H9 (cell line): ENCODE results near the gene CCDC159. TPM values are rescaled to one million over a fixed set of nuclear protein-coding genes. Genes with fewer than 3 reads are reported as not detected.

Experiments used
- DNase-seq: peaks from one replicate; pipeline ENCODE4 v3.0.0-alpha.2; 2017
- H2AFZ ChIP-seq: one replicate; pipeline ENCODE4 v1.6.1; 2013; ENCODE audit warnings: mild to moderate bottlenecking, low read length, control low read depth, moderate library complexity
- H2AK5ac ChIP-seq: 2 replicates; pipeline ENCODE4 v1.6.1; 2013; ENCODE audit warnings: low read length, control low read depth, mixed read lengths; ENCODE audit not compliant: insufficient read length
- H2BK120ac ChIP-seq: one replicate; pipeline ENCODE4 v1.6.1; 2013; ENCODE audit warnings: low read depth, mild to moderate bottlenecking, low read length, control low read depth, inconsistent platforms; ENCODE audit not compliant: poor library complexity, severe bottlenecking
- H2BK12ac ChIP-seq: 2 replicates; pipeline ENCODE4 v1.6.1; 2013; ENCODE audit warnings: low read length, control low read depth, mixed read lengths, low read depth; ENCODE audit not compliant: insufficient read length
- H2BK15ac ChIP-seq: 2 replicates; pipeline ENCODE4 v1.6.1; 2013; ENCODE audit warnings: low read depth, low read length, control low read depth
- H2BK20ac ChIP-seq: one replicate; pipeline ENCODE4 v1.6.1; 2013; ENCODE audit warnings: low read depth, mild to moderate bottlenecking, low read length, control low read depth, inconsistent platforms; ENCODE audit not compliant: poor library complexity, severe bottlenecking
- H2BK5ac ChIP-seq: 2 replicates; pipeline ENCODE4 v1.6.1; 2013; ENCODE audit warnings: low read length, control low read depth, mixed read lengths; ENCODE audit not compliant: insufficient read length
- H3K14ac ChIP-seq: 2 replicates; pipeline ENCODE4 v1.6.1; 2013; ENCODE audit warnings: low read length, control low read depth; ENCODE audit not compliant: insufficient read depth
- H3K18ac ChIP-seq: 2 replicates; pipeline ENCODE4 v1.6.1; 2013; ENCODE audit warnings: low read depth, mild to moderate bottlenecking, mixed read lengths, low read length, control low read depth; ENCODE audit not compliant: insufficient read length
- H3K23ac ChIP-seq: 2 replicates; pipeline ENCODE4 v1.6.1; 2013; ENCODE audit warnings: low read length, control low read depth, mixed read lengths, low read depth; ENCODE audit not compliant: insufficient read length
- H3K23me2 ChIP-seq: 2 replicates; pipeline ENCODE4 v1.6.1; 2013; ENCODE audit warnings: low read depth, mild to moderate bottlenecking, mixed read lengths, low read length, control low read depth; ENCODE audit not compliant: insufficient read length, poor library complexity, severe bottlenecking
- H3K27ac ChIP-seq: 2 replicates; pipeline ENCODE4 v1.5.1; 2013; ENCODE audit warnings: low read length, control low read depth, mixed read lengths, low read depth; ENCODE audit not compliant: insufficient read length
- H3K27me3 ChIP-seq: 2 replicates; pipeline ENCODE4 v1.6.1; 2013; ENCODE audit warnings: low read length, control low read depth, inconsistent platforms; ENCODE audit not compliant: insufficient read depth
- H3K4ac ChIP-seq: 2 replicates; pipeline ENCODE4 v1.6.1; 2013; ENCODE audit warnings: low read depth, mild to moderate bottlenecking, control low read depth, inconsistent platforms, low read length, moderate library complexity
- H3K4me1 ChIP-seq: 2 replicates; pipeline ENCODE4 v1.6.1; 2013; ENCODE audit warnings: low read length, control low read depth, inconsistent platforms; ENCODE audit not compliant: insufficient read depth
- H3K4me2 ChIP-seq: 2 replicates; pipeline ENCODE4 v1.6.1; 2013; ENCODE audit warnings: low read length, control low read depth, mixed read lengths; ENCODE audit not compliant: insufficient read length, insufficient read depth
- H3K56ac ChIP-seq: 2 replicates; pipeline ENCODE4 v1.6.1; 2013; ENCODE audit warnings: low read depth, mild to moderate bottlenecking, mixed read lengths, low read length, control low read depth; ENCODE audit not compliant: insufficient read length
- H3K79me1 ChIP-seq: 2 replicates; pipeline ENCODE4 v1.6.1; 2013; ENCODE audit warnings: low read depth, mild to moderate bottlenecking, moderate library complexity, low read length, control low read depth, inconsistent platforms; ENCODE audit not compliant: insufficient read depth, poor library complexity, severe bottlenecking
- H3K79me2 ChIP-seq: 2 replicates; pipeline ENCODE4 v1.6.1; 2013; ENCODE audit warnings: low read length, control low read depth, inconsistent platforms; ENCODE audit not compliant: insufficient read depth
- H3K9ac ChIP-seq: 2 replicates; pipeline ENCODE4 v1.6.1; 2013; ENCODE audit warnings: low read length, control low read depth, mixed read lengths; ENCODE audit not compliant: insufficient read length; ENCODE audit errors: extremely low read depth
- H3K9me3 ChIP-seq: one replicate; pipeline ENCODE4 v1.6.1; 2013; ENCODE audit warnings: low read depth, low read length, inconsistent platforms; ENCODE audit not compliant: control insufficient read depth
- H3T11ph ChIP-seq: one replicate; pipeline ENCODE4 v1.6.1; 2013; ENCODE audit warnings: mild to moderate bottlenecking, low read length, control low read depth, inconsistent platforms
- H4K20me1 ChIP-seq: one replicate; pipeline ENCODE4 v1.6.1; 2013; ENCODE audit not compliant: control insufficient read depth, insufficient read length, insufficient read depth
- H4K5ac ChIP-seq: 2 replicates; pipeline ENCODE4 v1.6.1; 2013; ENCODE audit warnings: low read depth, mild to moderate bottlenecking, mixed read lengths, low read length, control low read depth; ENCODE audit not compliant: insufficient read length
- H4K8ac ChIP-seq: replicated peaks from 2 replicates; pipeline ENCODE4 v1.6.1; 2013; ENCODE audit warnings: low read length, control low read depth, mixed read lengths, low read depth; ENCODE audit not compliant: insufficient read length
- H4K91ac ChIP-seq: 2 replicates; pipeline ENCODE4 v1.6.1; 2013; ENCODE audit warnings: low read depth, mild to moderate bottlenecking, moderate library complexity, mixed read lengths, low read length, control low read depth; ENCODE audit not compliant: insufficient read length
- H3K27ac Mint-ChIP-seq, 3 experiments: 2 replicates in 2 of 3; 3 replicates in 1 of 3; pipeline ENCODE4 v1.8.0; 2020 to 2021; ENCODE audit warnings: mixed read lengths in 3 of 3, mild to moderate bottlenecking in 1 of 3, moderate library complexity in 1 of 3
- H3K27me3 Mint-ChIP-seq: 2 replicates; pipeline ENCODE4 v1.8.0; 2021; ENCODE audit warnings: low read depth, mild to moderate bottlenecking, moderate library complexity, mixed read lengths
- H3K36me3 Mint-ChIP-seq, 3 experiments: 2 replicates in 2 of 3; 3 replicates in 1 of 3; pipeline ENCODE4 v1.8.0; 2020 to 2021; ENCODE audit warnings: low read depth in 3 of 3, mixed read lengths in 3 of 3; ENCODE audit not compliant: insufficient read depth in 1 of 3
- H3K4me1 Mint-ChIP-seq, 2 experiments: 2 replicates each; pipeline ENCODE4 v1.8.0; 2020; ENCODE audit warnings: mixed read lengths in 2 of 2
- H3K4me3 Mint-ChIP-seq, 2 experiments: 2 replicates in 1 of 2; 3 replicates in 1 of 2; pipeline ENCODE4 v1.8.0; 2020 to 2021; ENCODE audit warnings: mild to moderate bottlenecking in 2 of 2, mixed read lengths in 2 of 2, moderate library complexity in 1 of 2
- H3K9me3 Mint-ChIP-seq, 2 experiments: 2 replicates in 1 of 2; 3 replicates in 1 of 2; pipeline ENCODE4 v1.8.0; 2020; ENCODE audit warnings: mild to moderate bottlenecking in 2 of 2, mixed read lengths in 2 of 2, moderate library complexity in 1 of 2
- CTCF ChIP-seq: fragments of 200-600 bp; sonication (generic); conservative IDR thresholded peaks from 3 replicates; pipeline ENCODE4 v1.8.0; 2021; ENCODE audit warnings: antibody characterized with exemption, mild to moderate bottlenecking
- WGBS: extraction: QIAGEN DNeasy Blood & Tissue Kit; methylation state at CpG from one replicate; pipeline ENCODE4 v1.1.7; 2013; ENCODE audit warnings: missing lambda C conversion rate, low lambda C conversion rate, mixed read lengths; ENCODE audit not compliant: insufficient read length; ENCODE audit errors: extremely low coverage; 5-methylcytosine and 5-hydroxymethylcytosine counted together
- total RNA-seq: library from RNA; stranded (reverse); gene quantifications from 2 replicates; pipeline ENCODE4 v1.2.1, GENCODE V29; 2021

The CCDC159 gene
- total RNA-seq, 1 experiment from 2014 or later, result 5.7 TPM

- no peak for DNase-seq
- H3K23ac ChIP-seq, result no peak overlapping the region
- no CpG with 5 or more reads among the region's 5 CpGs for WGBS
- no peak overlapping the region for H4K8ac ChIP-seq
- no peak overlapping the region for H3K18ac ChIP-seq
- no peak overlapping the region for H3K4ac ChIP-seq
- no peaks in the 10 kb centered on the region for H4K20me1 ChIP-seq
- no peak overlapping the region for H3K14ac ChIP-seq
- H2BK12ac ChIP-seq, result no peak overlapping the region
- H3T11ph ChIP-seq, result no peak overlapping the region
- H3K4me1 Mint-ChIP-seq, result peaks cover 0 to 3% of the 10 kb centered on the region in 2 experiments; a peak in 1 of 4 replicates
- no peaks in the 10 kb centered on the region for H3K79me1 ChIP-seq
- H3K79me2 ChIP-seq, result no peaks in the 10 kb centered on the region
- no peak overlapping the region for H2BK20ac ChIP-seq
- no peak overlapping the region for H4K91ac ChIP-seq
- H2BK120ac ChIP-seq, result no peak overlapping the region
- no peak overlapping the region for H3K27ac ChIP-seq
- no peaks in the 10 kb centered on the region for H3K23me2 ChIP-seq
- TF ChIP-seq CTCF, result no peak
- H2BK15ac ChIP-seq, result no peak overlapping the region
- H4K5ac ChIP-seq, result no peak overlapping the region
- no peak overlapping the region for H3K4me3 Mint-ChIP-seq
- H3K9me3 ChIP-seq, result no peaks in the 10 kb centered on the region
- H3K4me1 ChIP-seq, result no peaks in the 10 kb centered on the region
- H3K4me2 ChIP-seq, result no peak overlapping the region
- no peak overlapping the region for H2BK5ac ChIP-seq
- no peaks in the 10 kb centered on the region for H3K9me3 Mint-ChIP-seq
- H2AK5ac ChIP-seq, result no peak overlapping the region
- no peak overlapping the region for H3K56ac ChIP-seq
- H3K27me3 ChIP-seq, result no peaks in the 10 kb centered on the region
- no peak overlapping the region for H3K9ac ChIP-seq
- peaks cover 9% of the 10 kb centered on the region for H3K27me3 Mint-ChIP-seq
- no peak overlapping the region for H2AFZ ChIP-seq
- H3K36me3 Mint-ChIP-seq, result no peaks in the 10 kb centered on the region; a peak in 1 of 7 replicates
- no peak overlapping the region for H3K27ac Mint-ChIP-seq
Measured at GRCh38 chr19:11304936-11305335, 41.4 kb upstream of the CCDC159 start.
